Ascending aorta (tissue), 2 donors: ENCODE results near the gene ST6GALNAC4. TPM values are rescaled to one million over a fixed set of nuclear protein-coding genes. Genes with fewer than 3 reads are reported as not detected.

Experiments used
- DNase-seq, 2 donors: peaks; one replicate each; pipeline ENCODE4 v3.0.0-alpha.2; 2019; ENCODE audit warnings: low spot score in 2 of 2
- H3K27ac ChIP-seq, 2 donors: fragments of 200-600 bp; sonication (generic); one replicate each; pipeline ENCODE4 v1.5.1; 2016 to 2017; ENCODE audit warnings: mild to moderate bottlenecking in 1 of 2
- H3K27me3 ChIP-seq: fragments of 200-600 bp; sonication (generic); one replicate; pipeline ENCODE4 v1.5.1; 2017
- H3K36me3 ChIP-seq, 2 donors: fragments of 200-600 bp; sonication (generic); one replicate each; pipeline ENCODE4 v1.5.1; 2016
- H3K4me1 ChIP-seq, 2 donors: fragments of 200-600 bp; sonication (generic); one replicate each; pipeline ENCODE4 v1.5.1; 2016 to 2017; ENCODE audit warnings: mild to moderate bottlenecking in 1 of 2
- H3K4me3 ChIP-seq, 2 donors: fragments of 200-600 bp; sonication (generic); one replicate each; pipeline ENCODE4 v1.5.1; 2016 to 2017; ENCODE audit warnings: mild to moderate bottlenecking in 1 of 2
- H3K9me3 ChIP-seq, 2 donors: fragments of 200-600 bp; sonication (generic); one replicate each; pipeline ENCODE4 v1.5.1; 2016
- intact Hi-C: fragments of 100-400 bp; cut with DNase I; formaldehyde crosslinking; loops from one replicate; pipeline ENCODE4 v1.15.1; 2023
- total RNA-seq: library from RNA; depleted of rRNA; stranded (reverse); fragments of >200 nt; gene quantifications from one replicate; pipeline ENCODE4 v1.1.0, GENCODE V29; 2016
- TF ChIP-seq, protein P1 (sequence below), 3 experiments: fragments of 200-600 bp in 2 of 3; fragments of 450-650 bp in 1 of 3; sonication (generic) in 2 of 3; IDR thresholded peaks; one replicate each; pipeline ENCODE4 v1.5.1; 2016 to 2019; ENCODE audit warnings: antibody characterized with exemption in 3 of 3, mild to moderate bottlenecking in 1 of 3, moderate library complexity in 1 of 3

The ST6GALNAC4 gene
- total RNA-seq, 1 donor from 2014 or later: 134 TPM

DNA sequence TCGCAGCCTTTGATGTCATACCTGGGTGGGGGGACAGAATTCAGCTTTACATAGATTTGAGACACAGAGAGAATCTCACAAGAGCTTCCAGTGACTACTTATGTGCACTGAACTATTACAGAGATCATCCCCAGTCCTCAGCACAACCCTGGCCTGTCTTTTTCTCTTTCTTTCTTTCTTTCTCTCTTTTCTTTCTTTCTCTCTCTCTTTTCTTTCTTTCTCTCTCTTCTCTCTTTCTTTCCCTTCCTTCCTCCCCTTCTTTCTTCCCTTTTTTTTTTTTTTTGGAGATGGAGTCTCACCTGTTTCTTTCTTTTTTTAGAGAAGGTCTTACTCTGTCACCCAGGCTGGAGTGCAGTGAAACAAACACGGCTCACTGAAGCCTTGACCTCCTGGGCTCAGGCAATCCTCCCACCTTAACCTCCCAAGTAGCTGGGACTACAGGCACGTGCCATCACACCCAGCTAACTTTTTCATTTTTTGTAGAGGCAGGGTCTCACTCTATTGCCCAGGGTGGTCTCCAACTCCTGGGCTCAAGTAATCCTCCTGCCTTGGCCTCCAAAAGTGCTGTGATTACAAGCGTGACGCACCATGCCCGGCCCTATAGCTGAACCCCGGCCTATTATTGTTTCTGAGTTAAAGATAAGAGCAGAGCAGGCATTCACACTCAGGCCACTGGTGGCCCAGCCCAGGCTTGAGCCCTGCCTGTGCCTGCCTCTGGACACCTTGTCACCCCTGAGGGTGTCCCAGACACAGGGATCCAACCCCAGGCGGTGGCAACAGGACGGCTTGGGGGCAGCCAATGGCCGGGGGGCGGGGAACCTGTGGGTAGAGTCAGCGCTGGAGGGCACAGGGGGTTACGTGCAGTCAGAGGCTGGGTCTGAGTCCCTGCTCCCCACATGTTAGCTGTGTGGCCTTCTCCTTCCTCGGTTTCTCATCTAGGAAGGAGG lies 9.4 kb upstream of the ST6GALNAC4 start:
- Histone ChIP-seq H3K36me3 (no peaks in the 10 kb centered on the region), H3K9me3 (no peaks in the 10 kb centered on the region), H3K4me3 (no peak overlapping the region), H3K27me3 (no peaks in the 10 kb centered on the region), H3K4me1 (peaks cover 0 to 32% of the 10 kb centered on the region in 2 donors), H3K27ac (no peak overlapping the region)
- intact Hi-C loops: loop anchor here (10.0 kb wide), 1 partner anchor 421 kb away; no protein-coding TSS in a partner anchor
- no peak for DNase-seq
- TF ChIP-seq, protein P1, sequence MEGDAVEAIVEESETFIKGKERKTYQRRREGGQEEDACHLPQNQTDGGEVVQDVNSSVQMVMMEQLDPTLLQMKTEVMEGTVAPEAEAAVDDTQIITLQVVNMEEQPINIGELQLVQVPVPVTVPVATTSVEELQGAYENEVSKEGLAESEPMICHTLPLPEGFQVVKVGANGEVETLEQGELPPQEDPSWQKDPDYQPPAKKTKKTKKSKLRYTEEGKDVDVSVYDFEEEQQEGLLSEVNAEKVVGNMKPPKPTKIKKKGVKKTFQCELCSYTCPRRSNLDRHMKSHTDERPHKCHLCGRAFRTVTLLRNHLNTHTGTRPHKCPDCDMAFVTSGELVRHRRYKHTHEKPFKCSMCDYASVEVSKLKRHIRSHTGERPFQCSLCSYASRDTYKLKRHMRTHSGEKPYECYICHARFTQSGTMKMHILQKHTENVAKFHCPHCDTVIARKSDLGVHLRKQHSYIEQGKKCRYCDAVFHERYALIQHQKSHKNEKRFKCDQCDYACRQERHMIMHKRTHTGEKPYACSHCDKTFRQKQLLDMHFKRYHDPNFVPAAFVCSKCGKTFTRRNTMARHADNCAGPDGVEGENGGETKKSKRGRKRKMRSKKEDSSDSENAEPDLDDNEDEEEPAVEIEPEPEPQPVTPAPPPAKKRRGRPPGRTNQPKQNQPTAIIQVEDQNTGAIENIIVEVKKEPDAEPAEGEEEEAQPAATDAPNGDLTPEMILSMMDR (IDR thresholded peaks at IDR 0.05): no peak

DNA sequence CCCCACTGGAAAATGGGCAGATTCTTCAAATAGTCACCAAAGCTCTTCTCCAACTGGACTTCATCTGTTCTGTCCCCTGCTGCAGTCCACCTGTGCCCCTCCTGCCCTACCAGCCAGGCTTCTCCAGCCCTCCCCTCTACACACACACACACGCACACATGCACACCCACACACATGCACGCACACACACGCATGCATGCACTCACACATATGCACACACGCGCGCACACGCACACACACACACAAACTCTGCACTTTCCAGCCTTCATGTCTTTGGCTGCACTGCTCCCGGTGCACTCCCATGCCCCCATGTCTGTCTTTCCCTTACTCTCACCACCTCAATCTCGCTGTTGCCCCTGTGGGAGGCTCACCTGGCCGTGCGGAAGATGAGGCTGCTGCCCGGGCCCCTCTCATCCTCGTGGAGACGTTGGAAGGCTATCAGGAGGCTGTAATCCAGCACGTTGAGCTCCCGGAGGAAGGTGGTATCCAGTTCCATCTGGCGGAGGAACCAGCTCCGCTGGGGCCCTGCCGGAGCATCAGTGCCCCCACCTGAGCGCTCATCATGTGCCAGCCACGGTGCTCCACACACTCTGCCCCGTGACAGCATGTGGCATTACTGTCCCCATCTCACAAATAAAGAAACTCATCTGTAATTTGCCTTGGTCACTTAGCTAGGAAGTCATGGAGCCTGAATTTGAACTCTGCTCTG lies 8.0 kb upstream of the ST6GALNAC4 start:
- no peaks in the 10 kb centered on the region for H3K36me3 ChIP-seq
- intact Hi-C loops: loop anchor here (10.0 kb wide), 1 partner anchor 420 kb away; no protein-coding TSS in a partner anchor
- no peaks in the 10 kb centered on the region for H3K27me3 ChIP-seq
- TF ChIP-seq, protein P1 (IDR thresholded peaks at IDR 0.05): no peak
- DNase-seq: no peak
- H3K9me3 ChIP-seq: no peaks in the 10 kb centered on the region
- H3K4me3 ChIP-seq: no peak overlapping the region
- H3K4me1 ChIP-seq: peaks cover 0 to 23% of the 10 kb centered on the region in 2 donors
- no peak overlapping the region for H3K27ac ChIP-seq

DNA sequence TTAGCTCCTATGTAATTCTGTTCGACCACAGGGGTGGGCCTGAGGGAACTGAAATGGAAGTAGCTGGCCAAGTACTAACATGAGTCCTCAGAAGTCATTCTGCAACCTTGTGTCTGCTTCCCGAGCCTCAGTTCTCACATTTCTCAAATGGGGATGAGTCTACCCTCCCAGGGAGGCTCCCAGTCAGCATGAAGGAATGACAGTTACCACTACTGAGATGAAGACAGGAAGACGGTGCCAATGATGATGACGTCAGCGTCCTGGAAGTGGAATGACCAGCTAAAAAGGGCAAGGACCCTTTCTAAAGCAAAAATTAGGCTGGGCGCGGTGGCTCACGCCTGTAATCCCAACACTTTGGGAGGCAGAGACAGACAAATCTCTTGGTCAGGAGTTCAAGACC lies 6.9 kb upstream of the ST6GALNAC4 start:
- H3K27ac ChIP-seq: no peak overlapping the region
- H3K4me3 ChIP-seq: no peak overlapping the region
- intact Hi-C loops: loop anchor here (10.0 kb wide), 1 partner anchor 419 kb away; no protein-coding TSS in a partner anchor
- TF ChIP-seq, protein P1 (IDR thresholded peaks at IDR 0.05): no peak
- DNase-seq: no peak
- no peaks in the 10 kb centered on the region for H3K9me3 ChIP-seq
- H3K36me3 ChIP-seq: no peaks in the 10 kb centered on the region
- H3K4me1 ChIP-seq: peaks cover 0 to 31% of the 10 kb centered on the region in 2 donors
- no peaks in the 10 kb centered on the region for H3K27me3 ChIP-seq

DNA sequence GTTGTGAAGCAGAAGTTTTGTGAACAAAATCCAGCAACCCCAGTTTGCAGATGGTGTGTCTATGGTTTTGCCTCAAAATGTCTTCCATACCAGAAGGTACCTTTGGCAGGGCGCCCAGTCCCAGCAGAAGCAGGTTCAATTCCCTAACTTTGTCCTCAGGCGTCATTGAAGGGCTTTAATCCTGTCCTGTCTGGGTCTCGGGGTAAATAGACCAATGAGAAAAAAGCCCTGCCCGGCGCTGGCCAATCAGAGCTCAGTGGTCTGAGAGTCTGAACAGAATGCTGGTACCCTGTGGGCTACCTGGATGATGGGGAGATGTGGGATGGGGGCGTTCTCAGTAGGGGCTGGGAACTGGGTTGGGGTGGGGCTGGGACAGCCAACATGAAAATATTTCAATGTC lies 6.2 kb upstream of the ST6GALNAC4 start:
- Histone ChIP-seq H3K27me3 (no peaks in the 10 kb centered on the region), H3K4me3 (no peak overlapping the region), H3K27ac (no peak overlapping the region), H3K36me3 (no peaks in the 10 kb centered on the region), H3K9me3 (no peaks in the 10 kb centered on the region), H3K4me1 (peaks cover 0 to 36% of the 10 kb centered on the region in 2 donors)
- TF ChIP-seq, protein P1 (IDR thresholded peaks at IDR 0.05): no peak
- intact Hi-C loops: loop anchor here (10.0 kb wide), 1 partner anchor 418 kb away; no protein-coding TSS in a partner anchor
- DNase-seq: no peak

DNA sequence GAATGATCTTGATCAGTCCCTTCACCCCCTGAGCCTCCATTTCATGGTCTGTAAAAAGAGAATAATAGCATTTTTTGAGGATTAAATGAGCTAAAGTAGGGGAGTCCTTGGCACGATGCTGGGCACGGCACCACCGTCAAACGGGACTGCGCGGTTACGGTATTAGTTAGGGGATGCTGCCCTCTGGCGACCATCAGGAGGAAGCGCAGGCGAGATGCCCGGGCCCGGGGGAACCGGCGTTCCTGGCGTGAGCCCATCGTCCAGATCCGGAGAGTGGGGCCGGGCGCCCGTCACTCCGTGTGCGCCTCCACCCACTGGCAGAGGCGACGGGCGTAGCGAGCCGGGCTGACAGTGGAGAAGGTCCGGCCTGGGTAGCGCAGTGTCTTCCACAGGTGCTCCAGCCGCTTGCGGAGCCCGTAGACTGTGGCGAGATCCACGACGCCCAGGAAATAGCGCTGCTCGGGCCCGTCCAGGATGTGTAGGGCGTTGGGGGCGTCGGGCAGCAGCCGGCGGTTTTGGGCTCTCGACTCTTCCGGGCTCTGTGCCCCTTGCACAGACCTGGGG lies 4.8 kb upstream of the ST6GALNAC4 start:
- Histone ChIP-seq H3K27ac (no peak overlapping the region), H3K4me3 (peak overlapping the region in 1 of 2 donors; percentile 44)
- intact Hi-C loops: loop anchor here (1.0 to 10.0 kb wide), 3 partner anchors 186 to 417 kb away; partner anchors contain the start of gene TOR2A

More for the DNA sequence above, 4.8 kb upstream of the ST6GALNAC4 start:
- Histone ChIP-seq H3K36me3 (no peaks in the 10 kb centered on the region), H3K4me1 (peaks cover 7 to 34% of the 10 kb centered on the region in 2 donors), H3K9me3 (no peaks in the 10 kb centered on the region), H3K27me3 (no peaks in the 10 kb centered on the region)
- TF ChIP-seq, protein P1 (IDR thresholded peaks at IDR 0.05): peak; percentile 95 to 99 (median 97)
- DNase-seq: no peak
